HepG2 (cell line): ENCODE measurements around the gene SRGAP3. TPM values are rescaled to one million over a fixed set of nuclear protein-coding genes. Genes with fewer than 3 reads are reported as not detected.

Experiments used
- ATAC-seq: fragments of 200-7000 bp; cut with Tn5 transposase; 3 replicates; pipeline ENCODE4 v1.9.1; 2020; ENCODE audit warnings: mild to moderate bottlenecking, moderate library complexity
- BruUV-seq: library from RNA; stranded (reverse); fragments of 400-500 nt; replicated peaks from 2 replicates; lab custom pipeline; 2021; lab: Mats Ljungman, UMichigan
- CTCF ChIA-PET: fragments of 300-600 bp; formaldehyde crosslinking; extraction: SDS; loops from one replicate; lab custom pipeline; 2021; ENCODE audit warnings: low total read pairs, inconsistent platforms, low intra/inter-chr PET ratio; lab: Yijun Ruan, JAX
- POLR2A ChIA-PET: fragments of 350-600 bp; sonication (Branson Sonifier 250); formaldehyde crosslinking; loops from one replicate; lab custom pipeline; 2020; ENCODE audit warnings: antibody characterized with exemption, inconsistent platforms; lab: Yijun Ruan, JAX
- DNase-seq: peaks from one replicate; pipeline ENCODE4 v3.0.0-alpha.2; 2015; ENCODE audit warnings: low spot score
- FAIRE-seq: peaks from 3 replicates; lab custom pipeline; 2011; peaks lifted over from hg19 to GRCh38; lab: Jason Lieb, UNC
- H2AFZ ChIP-seq: one replicate; pipeline ENCODE4 v1.6.1; 2011; ENCODE audit warnings: low read length, inconsistent platforms
- H3K27ac ChIP-seq: fragments of 300-600 bp; 3 replicates; pipeline ENCODE4 v1.8.0; 2011; ENCODE audit warnings: mixed run types, mild to moderate bottlenecking, mixed read lengths, low read length, inconsistent platforms; ENCODE audit not compliant: insufficient read depth; ENCODE audit errors: extremely low read length
- H3K27me3 ChIP-seq, 2 experiments: fragments of 200-600 bp in 1 of 2; 2 replicates in 1 of 2; 3 replicates in 1 of 2; pipeline versions ENCODE4 v1.6.0 to v1.8.0; 2011; ENCODE audit warnings: low read length in 2 of 2, mild to moderate bottlenecking in 2 of 2, moderate library complexity in 2 of 2, inconsistent platforms in 1 of 2; ENCODE audit not compliant: insufficient read depth in 2 of 2, control insufficient read depth in 1 of 2
- H3K36me3 ChIP-seq, 2 experiments: fragments of 200-600 bp in 1 of 2; replicated peaks in 1 of 2; 2 replicates in 1 of 2; 3 replicates in 1 of 2; pipeline versions ENCODE4 v1.5.1 to v1.8.0; 2011; ENCODE audit warnings: low read length in 2 of 2, inconsistent platforms in 1 of 2; ENCODE audit not compliant: insufficient read depth in 2 of 2, control insufficient read depth in 1 of 2
- H3K4me1 ChIP-seq: 2 replicates; pipeline ENCODE4 v1.5.1; 2012; ENCODE audit warnings: low read length, inconsistent platforms; ENCODE audit not compliant: insufficient read depth
- H3K4me2 ChIP-seq: 2 replicates; pipeline ENCODE4 v1.6.0; 2011; ENCODE audit warnings: low read depth, low read length, inconsistent platforms
- H3K4me3 ChIP-seq, 3 experiments: fragments of 200-600 bp in 1 of 3; sonication (generic), shearing (Covaris generic) in 1 of 3; replicated peaks in 1 of 3; 2 replicates each; pipeline ENCODE4 v1.5.1; 2011 to 2016; ENCODE audit warnings: low read length in 3 of 3, inconsistent platforms in 2 of 3, low read depth in 2 of 3, mild to moderate bottlenecking in 2 of 3, control low read depth in 1 of 3, mixed read lengths in 1 of 3; ENCODE audit not compliant: insufficient read depth in 1 of 3
- H3K79me2 ChIP-seq: one replicate; pipeline ENCODE4 v1.6.1; 2011; ENCODE audit warnings: low read length, inconsistent platforms; ENCODE audit not compliant: insufficient read depth
- H3K9ac ChIP-seq: 2 replicates; pipeline ENCODE4 v1.6.0; 2011; ENCODE audit warnings: mild to moderate bottlenecking, low read depth, low read length, inconsistent platforms; ENCODE audit not compliant: insufficient read depth
- H3K9me3 ChIP-seq: 2 replicates; pipeline ENCODE4 v1.5.1; 2012; ENCODE audit warnings: mild to moderate bottlenecking, low read length
- H4K20me1 ChIP-seq: 2 replicates; pipeline ENCODE4 v1.6.0; 2011; ENCODE audit warnings: inconsistent platforms, mild to moderate bottlenecking, low read length, moderate library complexity; ENCODE audit not compliant: insufficient read depth
- ARNT2 ChIP-seq: sonication (generic); formaldehyde crosslinking; IDR thresholded peaks from 2 replicates; pipeline ENCODE4 v1.8.0; 2022; ENCODE audit warnings: mild to moderate bottlenecking, low read depth, missing genetic modification reagents, moderate library complexity
- CHCHD3 ChIP-seq: sonication (generic); formaldehyde crosslinking; IDR thresholded peaks from 2 replicates; pipeline ENCODE4 v1.8.0; 2022; ENCODE audit warnings: mild to moderate bottlenecking, missing genetic modification reagents, moderate library complexity
- CHD2 ChIP-seq: IDR thresholded peaks from 2 replicates; pipeline ENCODE4 v1.6.1; 2011; ENCODE audit warnings: low read depth, low read length, improper control_type of control experiment
- DBP ChIP-seq: sonication (generic); formaldehyde crosslinking; IDR thresholded peaks from 2 replicates; pipeline ENCODE4 v1.4.0; 2020; ENCODE audit warnings: missing genetic modification reagents; ENCODE audit errors: not compliant biosample characterization
- KMT2A ChIP-seq: sonication (generic); formaldehyde crosslinking; IDR thresholded peaks from 2 replicates; pipeline ENCODE4 v1.4.0; 2020; ENCODE audit warnings: missing genetic modification reagents
- THAP9 ChIP-seq: sonication (generic); formaldehyde crosslinking; IDR thresholded peaks from 2 replicates; pipeline ENCODE4; 2020; ENCODE audit warnings: missing genetic modification reagents, mild to moderate bottlenecking, borderline replicate concordance
- YEATS2 ChIP-seq: sonication (generic); formaldehyde crosslinking; IDR thresholded peaks from 2 replicates; pipeline ENCODE4 v1.4.0; 2020; ENCODE audit warnings: missing genetic modification reagents, borderline replicate concordance
- WGBS: methylation state at CpG from one replicate; pipeline ENCODE4 v1.1.6; 2017; ENCODE audit warnings: low lambda C conversion rate; 5-methylcytosine and 5-hydroxymethylcytosine counted together
- in situ Hi-C: cut with HindIII; loops from 2 replicates; pipeline ENCODE4 v1.10.0; 2017; ENCODE audit warnings: low pct_unique_long_range_greater_than_20kb; ENCODE audit not compliant: extremely low pct_ligation_motif_present
- intact Hi-C: fragments of 100-400 bp; cut with micrococcal nuclease; formaldehyde crosslinking; loops from one replicate; pipeline ENCODE4 v1.10.0; 2022; ENCODE audit not compliant: unreplicated experiment
- polyA plus RNA-seq, 8 experiments: library from polyadenylated mRNA; depleted of rRNA in 3 of 8; stranded (reverse) in 7 of 8; unstranded in 1 of 8; fragments of >200 nt; fragmentation: Illumina TruSeq in 4 of 8; extraction: Trizol in 4 of 8; gene quantifications; 2 replicates each; pipeline versions ENCODE4 v1.2.1 to v1.2.3, GENCODE V29; 2011 to 2016; ENCODE audit warnings: low read depth in 4 of 8, missing spikeins in 1 of 8, mixed read lengths in 1 of 8; ENCODE audit not compliant: insufficient read depth in 1 of 8
- total RNA-seq, 5 experiments: library from RNA; depleted of rRNA; stranded (reverse); fragments of >200 nt; fragmentation: Illumina TruSeq; extraction: Trizol; gene quantifications; 2 replicates each; pipeline ENCODE4 v1.2.3, GENCODE V29; 2016; ENCODE audit warnings: low read depth in 1 of 5

SRGAP3 gene
- total and polyA plus RNA-seq, 2 of the 13 experiments (the other 11 are each of a cell fraction or from before 2014, with no cell fraction given): 1.2 to 1.4 TPM

GRCh38 chr3:9293076-9293475 lies 43.6 kb upstream of the SRGAP3 start:
- FAIRE-seq: no peak

More at GRCh38 chr3:9293076-9293475, 43.6 kb upstream of the SRGAP3 start:
- Histone ChIP-seq H3K4me3 (no peak overlapping the region), H3K36me3 (no peaks in the 10 kb centered on the region), H3K27me3 (no peaks in the 10 kb centered on the region), H3K4me2 (no peak overlapping the region), H2AFZ (no peak overlapping the region), H3K27ac (no peak overlapping the region)
- WGBS: 8% methylated on average over 3 of the region's 3 CpGs
- CTCF ChIA-PET: no interaction called here
- in situ Hi-C loops: no loop called here
- TF ChIP-seq THAP9 (no peak), CHCHD3 (CRISPR knock-in tag) (no peak), ARNT2 (CRISPR knock-in tag) (no peak), YEATS2 (no peak), DBP (no peak), CHD2 (no peak), KMT2A (CRISPR knock-in tag) (no peak)
- TF ChIP-seq, all 625 proteins: peak for 0
- no peak overlapping the region for H3K9ac ChIP-seq
- intact Hi-C loops: no loop called here
- no peaks in the 10 kb centered on the region for H4K20me1 ChIP-seq
- no peaks in the 10 kb centered on the region for H3K9me3 ChIP-seq
- no TSS peak for BruUV-seq
- H3K4me1 ChIP-seq: no peaks in the 10 kb centered on the region
- ATAC-seq: no peak
- no peak for DNase-seq
- POLR2A ChIA-PET: no interaction called here
- H3K79me2 ChIP-seq: no peaks in the 10 kb centered on the region
